HG03103 (cell line): ENCODE results near the gene DIS3L2.

ENCODE experiments used
- ATAC-seq: cut with Tn5 transposase; IDR thresholded peaks from one replicate; pipeline ENCODE4 v1.9.1; 2021; ENCODE audit warnings: low read depth; ENCODE audit not compliant: unreplicated experiment

Gene DIS3L2

GRCh38 chr2:231955758-231956472 lies 5.6 kb upstream of the DIS3L2 start:
- ATAC-seq = no peak

- ATAC-seq = no peak
Measured at GRCh38 chr2:231957913-231958763, 3.4 kb upstream of the DIS3L2 start.

GRCh38 chr2:231960810-231961348 lies 634 bp upstream of the DIS3L2 start:
- ATAC-seq = no peak

- ATAC-seq = no peak
Measured at GRCh38 chr2:231965102-231965501, 3.6 kb downstream of the DIS3L2 start.

GRCh38 chr2:231966886-231967285 lies 5.4 kb downstream of the DIS3L2 start:
- no peak for ATAC-seq

- ATAC-seq = no peak
Measured at GRCh38 chr2:231968820-231969219, 7.3 kb downstream of the DIS3L2 start.

- ATAC-seq = no peak
Measured at GRCh38 chr2:231970461-231970860, 8.9 kb downstream of the DIS3L2 start.

- no peak for ATAC-seq
Measured at GRCh38 chr2:231975001-231975400, 13.5 kb downstream of the DIS3L2 start.

- ATAC-seq = no peak
Measured at GRCh38 chr2:231977430-231977829, 15.9 kb downstream of the DIS3L2 start.

- no peak for ATAC-seq
Measured at GRCh38 chr2:231984992-231985391, 23.5 kb downstream of the DIS3L2 start.

GRCh38 chr2:231985823-231986261 lies 24.3 kb downstream of the DIS3L2 start:
- no peak for ATAC-seq

- no peak for ATAC-seq
Measured at GRCh38 chr2:231987124-231987727, 25.7 kb downstream of the DIS3L2 start.

GRCh38 chr2:231988179-231988866 lies 26.8 kb downstream of the DIS3L2 start:
- no peak for ATAC-seq

GRCh38 chr2:231991664-231992063 lies 30.2 kb downstream of the DIS3L2 start:
- no peak for ATAC-seq

GRCh38 chr2:231992888-231993287 lies 31.4 kb downstream of the DIS3L2 start:
- no peak for ATAC-seq

GRCh38 chr2:231996797-231997540 lies 35.5 kb downstream of the DIS3L2 start:
- no peak for ATAC-seq

GRCh38 chr2:231998046-231998445 lies 36.5 kb downstream of the DIS3L2 start:
- no peak for ATAC-seq

- ATAC-seq = no peak
Measured at GRCh38 chr2:232000439-232000838, 38.9 kb downstream of the DIS3L2 start.

- ATAC-seq = no peak
Measured at GRCh38 chr2:232001073-232001472, 39.6 kb downstream of the DIS3L2 start.

GRCh38 chr2:232006253-232006652 lies 44.7 kb downstream of the DIS3L2 start:
- no peak for ATAC-seq
